HG02884 (cell line): ENCODE data around the gene RFX4.

ENCODE experiments used
- ATAC-seq: cut with Tn5 transposase; IDR thresholded peaks from one replicate; pipeline ENCODE4 v1.9.1; 2021; ENCODE audit warnings: mild to moderate bottlenecking, moderate library complexity; ENCODE audit not compliant: unreplicated experiment

RFX4 gene

DNA sequence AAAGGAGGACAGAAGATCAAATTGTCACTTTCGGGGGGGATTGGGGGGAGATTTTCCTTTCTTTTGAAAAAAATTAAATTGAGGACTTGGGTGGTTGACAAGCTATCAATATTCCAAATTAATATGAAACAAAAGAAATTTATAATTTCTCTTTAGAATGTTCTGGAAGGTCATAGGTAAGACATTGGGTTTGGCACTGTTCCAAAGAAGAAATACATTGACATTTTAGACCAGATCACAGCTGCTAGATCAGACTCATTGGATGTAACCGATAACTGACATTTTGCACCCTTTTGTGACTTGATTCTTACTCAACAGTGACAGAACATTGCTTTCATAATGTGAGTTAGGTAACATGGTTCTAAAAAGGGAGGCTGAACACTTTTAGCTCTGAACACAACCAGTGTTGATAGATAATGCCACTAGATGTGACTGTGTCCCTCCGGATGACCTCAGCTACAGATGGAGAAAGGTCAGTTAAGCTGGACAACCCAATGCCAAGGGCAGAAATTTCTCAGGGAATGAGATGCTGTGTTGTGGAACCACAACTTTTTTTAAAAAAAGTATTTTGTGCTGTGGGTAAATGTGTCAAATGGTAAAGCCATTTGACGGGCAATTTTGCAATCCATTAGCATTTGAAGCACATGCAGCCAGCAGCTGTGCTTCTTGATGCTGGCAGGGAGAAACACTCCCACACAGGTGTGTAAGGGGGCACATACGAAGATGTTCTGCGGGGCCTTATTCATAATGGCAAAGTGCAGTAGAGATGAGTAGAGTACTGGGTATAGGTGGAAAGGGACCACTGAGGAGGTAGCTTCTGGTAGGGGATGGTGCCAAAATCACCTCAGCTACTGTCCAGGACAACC, 62.9 kb downstream of the RFX4 start:
- ATAC-seq: no peak

DNA sequence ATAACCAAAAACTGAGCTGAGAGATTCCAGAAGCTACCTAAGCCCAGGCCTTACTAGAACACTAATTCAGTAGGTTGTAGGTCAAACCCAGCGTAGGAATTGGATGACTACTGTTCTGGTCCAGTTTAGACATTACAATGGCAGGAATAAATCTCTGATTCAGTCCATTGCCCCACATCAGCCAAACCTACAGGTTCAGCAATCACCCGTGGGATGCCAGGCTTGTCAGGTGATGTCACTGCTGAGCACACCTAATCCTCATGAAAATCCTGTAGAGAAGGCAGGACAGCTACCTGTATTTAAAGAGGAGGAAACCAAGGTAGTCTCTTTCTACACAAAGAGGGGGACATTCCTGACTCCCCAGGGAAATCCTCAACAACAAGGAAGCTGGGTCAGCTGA, 63.7 kb downstream of the RFX4 start:
- no peak for ATAC-seq

GRCh38 chr12:106647793-106648514, 65.2 kb downstream of the RFX4 start:
- ATAC-seq: no peak

DNA sequence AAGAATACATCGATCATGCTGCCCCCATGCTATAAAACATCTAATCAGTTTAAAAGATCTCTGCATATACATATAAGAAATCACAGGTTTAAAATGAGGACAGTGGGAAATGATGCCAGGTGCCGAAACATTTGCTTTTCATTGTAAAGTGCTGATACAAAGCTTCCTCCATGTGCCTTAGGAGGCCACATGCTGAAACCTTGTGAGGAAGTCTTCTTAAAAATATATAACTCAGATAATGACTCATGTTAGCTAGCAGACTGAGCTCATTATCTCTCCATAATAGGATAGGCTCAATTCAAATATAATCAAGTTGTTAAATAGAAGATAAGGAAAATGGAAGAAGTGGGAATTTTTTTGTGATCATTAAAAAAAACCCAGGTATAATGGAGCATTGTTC, 65.9 kb downstream of the RFX4 start:
- no peak for ATAC-seq

DNA sequence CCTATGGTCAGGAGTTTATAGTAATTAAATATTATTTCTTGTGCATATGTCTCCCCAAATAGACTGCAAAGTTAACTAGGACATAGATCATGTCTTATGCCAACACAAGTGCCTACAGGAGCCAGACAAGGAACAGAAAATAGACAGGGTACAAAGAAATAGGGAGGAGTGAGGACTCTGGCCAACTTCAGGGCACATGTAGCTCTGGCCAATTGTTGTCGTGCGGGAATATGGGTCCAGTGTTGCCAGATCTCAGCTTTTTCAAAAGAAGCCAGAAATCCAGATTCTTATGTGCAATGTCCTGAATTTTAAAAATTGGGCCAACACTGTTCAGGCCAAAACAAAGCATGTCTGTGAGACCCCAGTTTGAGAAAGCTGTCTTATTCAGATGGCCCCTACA, 68.7 kb downstream of the RFX4 start:
- ATAC-seq: no peak

GRCh38 chr12:106652510-106653015, 69.8 kb downstream of the RFX4 start:
- ATAC-seq: no peak

GRCh38 chr12:106655577-106655976, 72.8 kb downstream of the RFX4 start:
- ATAC-seq: no peak

DNA sequence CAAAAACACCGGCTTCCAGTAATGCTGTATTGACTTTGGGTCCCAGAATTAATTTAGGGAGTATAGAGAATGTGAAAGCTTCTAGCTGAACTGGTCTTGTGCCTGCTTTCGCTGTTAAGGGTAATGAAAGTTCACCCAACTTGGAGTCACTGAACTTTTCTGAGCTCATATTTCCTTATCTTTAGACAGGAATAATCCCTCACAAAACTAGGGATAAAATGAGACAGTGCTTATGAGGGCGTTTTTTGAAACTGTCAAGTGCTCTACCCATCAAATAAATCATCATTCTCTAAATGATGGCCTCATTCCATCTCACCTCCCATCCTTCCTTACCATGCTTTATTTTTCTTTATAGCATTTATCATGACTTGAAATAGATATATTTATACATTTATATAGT, 74.7 kb downstream of the RFX4 start:
- no peak for ATAC-seq

DNA sequence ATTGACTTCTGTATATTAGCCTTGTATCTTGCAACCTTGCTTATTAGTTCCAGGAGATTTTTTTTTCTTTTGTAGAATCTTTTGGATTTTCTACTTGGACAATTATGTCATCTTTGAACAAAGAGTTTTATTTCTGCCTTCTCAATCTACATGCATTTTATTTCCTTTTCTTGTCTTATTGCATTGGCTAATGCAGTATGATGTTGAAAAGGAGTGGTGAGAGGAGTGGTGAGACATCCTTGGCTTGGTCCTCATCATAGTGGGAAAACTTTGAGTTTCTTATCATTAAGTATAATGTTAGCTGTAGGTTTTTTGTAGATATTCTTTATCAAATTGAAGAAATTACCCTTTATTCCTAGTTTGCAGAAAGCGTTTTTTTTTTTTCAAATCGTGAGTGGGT, 80.6 kb downstream of the RFX4 start:
- ATAC-seq: no peak

- ATAC-seq: no peak
Observed at GRCh38 chr12:106669216-106669615, 86.4 kb downstream of the RFX4 start.

DNA sequence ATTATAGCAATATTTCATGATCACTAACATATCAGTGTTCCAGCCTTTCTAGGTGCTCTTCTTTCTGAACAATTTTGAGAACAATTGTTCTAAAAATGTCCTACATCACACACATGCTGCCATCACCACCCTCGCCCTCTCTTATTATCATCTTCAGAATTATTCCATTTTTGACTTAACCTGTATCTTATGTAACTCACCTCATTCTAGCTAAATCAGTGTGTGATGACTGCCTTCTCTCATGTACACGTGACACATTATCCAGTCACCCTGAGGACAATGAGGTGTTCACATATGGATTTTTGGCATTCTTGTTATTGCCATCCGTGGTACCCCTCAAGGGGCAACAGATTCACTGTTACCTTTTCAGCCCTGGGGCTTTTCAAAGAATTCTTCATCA, 87.3 kb downstream of the RFX4 start:
- ATAC-seq: no peak

DNA sequence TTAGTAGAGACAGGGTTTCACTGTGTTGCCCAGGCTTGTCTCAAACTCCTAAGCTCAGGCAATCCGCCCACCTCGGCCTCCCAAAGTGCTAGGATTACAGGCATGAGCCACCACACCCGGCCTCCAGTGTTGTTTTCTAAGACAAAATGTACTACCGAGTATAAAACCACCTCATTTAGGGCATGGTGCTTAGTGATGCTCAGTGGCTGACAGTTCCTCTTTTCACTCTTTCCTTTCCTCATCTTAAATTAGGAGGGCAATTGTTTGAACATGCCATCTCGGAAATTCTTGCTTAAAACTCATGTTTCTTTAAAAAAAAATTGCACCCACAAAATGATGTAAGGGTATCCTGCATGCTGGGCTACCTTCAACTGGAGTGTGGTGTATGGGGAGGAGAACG, 89.0 kb downstream of the RFX4 start:
- ATAC-seq: no peak

DNA sequence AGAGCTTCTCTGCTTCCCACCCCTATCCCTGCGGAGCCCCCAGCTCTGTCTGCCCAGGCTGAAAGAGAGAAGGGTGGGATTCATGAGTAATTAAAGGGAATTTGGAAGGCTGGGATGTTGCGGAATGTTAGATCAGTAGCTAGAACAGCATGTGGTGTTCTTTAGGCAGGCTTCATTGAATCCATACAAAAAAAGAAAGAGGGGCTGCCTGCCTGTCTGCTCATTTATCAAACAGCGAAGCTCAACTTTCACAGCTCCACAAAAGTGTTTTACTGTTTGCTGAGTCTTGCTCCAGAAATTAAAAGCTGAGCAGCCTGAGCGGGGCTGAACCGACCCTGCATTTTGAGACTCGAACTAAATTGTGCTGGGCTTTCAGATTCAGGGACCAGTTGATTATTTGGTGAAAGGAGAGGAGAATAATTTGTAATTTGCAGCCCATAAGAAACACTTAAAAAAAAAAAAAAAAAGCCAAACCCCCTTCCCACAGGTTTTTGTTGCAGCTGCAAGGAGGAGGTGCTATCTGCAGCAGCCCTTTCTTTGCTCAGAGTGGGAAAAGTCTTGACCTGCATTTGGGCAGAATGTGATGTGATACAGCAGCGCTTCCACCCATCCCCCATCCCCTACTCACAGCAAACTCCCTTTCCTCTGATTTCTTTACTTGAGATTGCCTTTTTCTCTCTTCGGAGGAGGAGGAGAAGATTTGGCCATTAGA, 89.7 kb downstream of the RFX4 start:
- ATAC-seq: no peak

GRCh38 chr12:106673141-106673540, 90.3 kb downstream of the RFX4 start:
- ATAC-seq: no peak

DNA sequence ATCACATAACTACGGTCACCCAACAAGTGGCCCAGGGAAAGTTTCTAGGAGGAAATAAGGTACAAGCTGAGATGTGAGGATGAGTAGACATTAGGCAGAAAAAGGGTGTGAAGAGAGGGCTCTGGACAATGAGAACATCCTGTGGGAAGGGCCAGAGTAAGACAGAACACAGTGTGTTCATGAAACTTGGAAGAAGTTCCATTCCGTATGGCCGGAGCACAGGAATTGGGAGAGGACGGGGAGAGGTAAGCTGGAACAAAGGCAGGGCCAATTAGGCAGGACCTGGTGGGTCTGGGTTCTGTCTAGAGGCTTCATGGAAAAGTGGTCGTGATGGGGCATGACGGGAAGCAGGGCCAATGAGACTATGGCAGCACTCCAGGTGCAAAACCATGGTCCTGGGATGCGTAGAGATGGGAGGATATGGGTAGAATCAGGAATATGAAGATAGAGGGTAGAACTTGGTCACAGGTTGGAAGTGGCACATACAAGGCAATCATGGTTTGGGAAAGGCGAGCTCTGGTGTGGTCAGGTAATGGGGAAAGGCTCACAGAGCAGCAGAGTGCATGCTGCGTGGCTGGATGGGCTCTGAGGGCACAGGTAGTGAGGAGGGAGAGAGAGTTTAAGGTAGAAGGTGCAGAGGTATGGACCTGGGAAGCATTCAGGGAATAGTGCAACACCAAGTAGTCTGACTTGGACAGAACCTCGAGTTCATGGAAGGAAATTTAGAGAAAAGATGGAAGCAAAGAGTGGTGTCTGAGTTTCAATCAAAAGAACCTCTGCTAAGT, 93.0 kb downstream of the RFX4 start:
- ATAC-seq: no peak

- ATAC-seq: no peak
Observed at GRCh38 chr12:106679574-106679973, 96.8 kb downstream of the RFX4 start.

GRCh38 chr12:106680280-106680679, 97.5 kb downstream of the RFX4 start:
- ATAC-seq: no peak

GRCh38 chr12:106681210-106681609, 98.4 kb downstream of the RFX4 start:
- ATAC-seq: no peak

DNA sequence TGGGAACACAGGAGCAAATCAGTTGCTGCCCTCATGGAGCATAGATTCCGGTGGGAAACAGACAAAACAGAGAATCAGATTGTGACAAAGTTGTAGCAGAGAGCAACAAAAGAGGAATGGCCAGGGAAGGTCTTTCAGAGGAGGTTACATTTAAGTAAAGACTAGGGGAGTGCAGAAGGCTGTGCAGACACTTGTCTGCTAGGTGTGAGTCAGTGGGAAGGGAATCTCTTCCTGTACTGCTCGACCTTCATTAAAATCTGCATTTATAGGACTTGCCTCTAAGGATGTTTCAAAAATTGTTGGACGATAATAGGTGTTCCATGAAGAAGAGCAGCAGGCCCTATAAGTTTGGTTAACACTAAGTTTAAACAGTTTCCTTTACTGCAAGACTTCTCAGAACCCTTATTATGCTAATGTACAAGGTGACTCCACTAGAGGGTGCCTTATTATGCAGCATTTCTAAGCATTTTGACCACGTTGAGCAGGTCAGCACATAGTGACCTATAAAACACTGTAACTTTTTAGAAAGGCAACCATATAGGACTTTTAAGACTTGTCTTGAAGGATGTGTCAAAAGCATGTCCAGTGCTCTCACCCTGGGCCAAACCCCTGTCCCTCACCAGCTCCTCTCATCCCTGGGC, 99.9 kb downstream of the RFX4 start:
- no peak for ATAC-seq

- ATAC-seq: no peak
Observed at GRCh38 chr12:106684497-106684896, 101.7 kb downstream of the RFX4 start.
